ENCODE measurements around the gene CHRNA10. TPM values are rescaled to one million over a fixed set of nuclear protein-coding genes. Genes with fewer than 3 reads are reported as not detected.

Gene CHRNA10
- total and polyA plus RNA-seq, 4 donors: 0.10 to 1.7 (median 0.36) TPM

DNA sequence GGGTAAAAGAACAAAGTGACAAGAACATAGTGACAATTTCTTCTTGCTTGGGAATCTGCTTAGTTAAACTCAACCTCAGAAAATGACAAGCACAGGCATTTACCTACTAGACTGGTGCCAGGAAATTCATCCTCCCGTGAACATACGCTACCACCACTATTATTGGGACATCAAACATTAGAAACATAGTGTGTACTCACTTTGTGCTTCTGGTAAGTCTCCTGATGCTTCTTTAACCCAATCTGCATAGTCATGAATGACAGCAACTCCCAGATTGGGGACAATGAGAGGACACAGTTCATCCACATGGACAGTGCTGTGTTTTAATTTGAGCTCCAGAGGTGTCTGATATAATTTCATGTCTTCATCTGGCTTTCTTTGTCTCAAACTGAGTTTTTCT is 29.2 kb upstream of the CHRNA10 start (continued):
- TF ChIP-seq FOXA2 (IDR thresholded peaks at IDR 0.05) (no peak), RXRA (IDR thresholded peaks at IDR 0.05) (no peak)

DNA sequence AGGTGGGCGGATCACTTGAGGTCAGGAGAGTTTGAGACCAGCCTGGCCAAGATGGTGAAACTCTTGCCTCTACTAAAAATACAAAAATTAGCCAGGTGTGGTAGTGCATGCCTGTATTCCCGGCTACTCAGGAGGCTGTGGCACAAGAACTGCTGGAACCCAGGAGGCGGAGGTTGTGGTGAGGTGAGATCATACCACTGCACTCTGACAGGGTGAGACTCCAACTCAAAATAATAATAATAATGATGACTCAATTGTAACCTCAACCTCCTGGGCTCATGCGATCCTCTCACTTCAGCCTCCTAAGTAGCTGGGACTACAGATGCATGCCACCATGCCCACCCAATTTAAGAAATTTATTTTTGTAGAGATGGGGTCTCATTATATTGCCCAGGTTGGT is 15.6 kb upstream of the CHRNA10 start:
- no peak for DNase-seq (ENCODE audit: low spot score)
- Histone ChIP-seq H3K27ac (ENCODE audit: low read depth in 1 of 2, low read length in 2 of 2) (no peak overlapping the region), H3K4me1 (ENCODE audit: control insufficient read depth in 4 of 4, insufficient read depth in 4 of 4, low read length in 3 of 4) (peaks cover 0 to 5% (median 0%) of the 10 kb centered on the region in 4 donors), H3K9me3 (ENCODE audit: control insufficient read depth in 4 of 4, low read length in 3 of 4) (no peaks in the 10 kb centered on the region), H3K36me3 (ENCODE audit: control insufficient read depth in 4 of 4, insufficient read depth in 3 of 4, low read depth in 1 of 4, low read length in 3 of 4) (peaks cover 12 to 64% (median 45%) of the 10 kb centered on the region in 4 donors), H3K4me3 (ENCODE audit: low read depth in 1 of 3, low read length in 3 of 3) (no peak overlapping the region), H3K27me3 (ENCODE audit: control insufficient read depth in 4 of 4, insufficient read depth in 4 of 4, low read length in 3 of 4) (no peaks in the 10 kb centered on the region), H3K9ac (ENCODE audit: low read depth in 1 of 2, low read length in 2 of 2) (no peak overlapping the region)
- WGBS: 95% methylated on average over 4 of the region's 4 CpGs
- TF ChIP-seq, protein P1, sequence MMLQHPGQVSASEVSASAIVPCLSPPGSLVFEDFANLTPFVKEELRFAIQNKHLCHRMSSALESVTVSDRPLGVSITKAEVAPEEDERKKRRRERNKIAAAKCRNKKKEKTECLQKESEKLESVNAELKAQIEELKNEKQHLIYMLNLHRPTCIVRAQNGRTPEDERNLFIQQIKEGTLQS (IDR thresholded peaks at IDR 0.05): no peak
- TF ChIP-seq GABPA (IDR thresholded peaks at IDR 0.05 in 1 of 2, conservative IDR thresholded peaks at IDR 0.05 in 1 of 2) (no peak), HNF4A (conservative IDR thresholded peaks at IDR 0.05) (no peak), HNF4G (IDR thresholded peaks at IDR 0.05) (no peak), TAF1 (conservative IDR thresholded peaks at IDR 0.05) (no peak)
- TF ChIP-seq, protein P2, sequence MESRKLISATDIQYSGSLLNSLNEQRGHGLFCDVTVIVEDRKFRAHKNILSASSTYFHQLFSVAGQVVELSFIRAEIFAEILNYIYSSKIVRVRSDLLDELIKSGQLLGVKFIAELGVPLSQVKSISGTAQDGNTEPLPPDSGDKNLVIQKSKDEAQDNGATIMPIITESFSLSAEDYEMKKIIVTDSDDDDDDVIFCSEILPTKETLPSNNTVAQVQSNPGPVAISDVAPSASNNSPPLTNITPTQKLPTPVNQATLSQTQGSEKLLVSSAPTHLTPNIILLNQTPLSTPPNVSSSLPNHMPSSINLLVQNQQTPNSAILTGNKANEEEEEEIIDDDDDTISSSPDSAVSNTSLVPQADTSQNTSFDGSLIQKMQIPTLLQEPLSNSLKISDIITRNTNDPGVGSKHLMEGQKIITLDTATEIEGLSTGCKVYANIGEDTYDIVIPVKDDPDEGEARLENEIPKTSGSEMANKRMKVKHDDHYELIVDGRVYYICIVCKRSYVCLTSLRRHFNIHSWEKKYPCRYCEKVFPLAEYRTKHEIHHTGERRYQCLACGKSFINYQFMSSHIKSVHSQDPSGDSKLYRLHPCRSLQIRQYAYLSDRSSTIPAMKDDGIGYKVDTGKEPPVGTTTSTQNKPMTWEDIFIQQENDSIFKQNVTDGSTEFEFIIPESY (IDR thresholded peaks at IDR 0.05): no peak
- TF ChIP-seq, protein P3, sequence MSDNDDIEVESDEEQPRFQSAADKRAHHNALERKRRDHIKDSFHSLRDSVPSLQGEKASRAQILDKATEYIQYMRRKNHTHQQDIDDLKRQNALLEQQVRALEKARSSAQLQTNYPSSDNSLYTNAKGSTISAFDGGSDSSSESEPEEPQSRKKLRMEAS (IDR thresholded peaks at IDR 0.05): no peak

DNA sequence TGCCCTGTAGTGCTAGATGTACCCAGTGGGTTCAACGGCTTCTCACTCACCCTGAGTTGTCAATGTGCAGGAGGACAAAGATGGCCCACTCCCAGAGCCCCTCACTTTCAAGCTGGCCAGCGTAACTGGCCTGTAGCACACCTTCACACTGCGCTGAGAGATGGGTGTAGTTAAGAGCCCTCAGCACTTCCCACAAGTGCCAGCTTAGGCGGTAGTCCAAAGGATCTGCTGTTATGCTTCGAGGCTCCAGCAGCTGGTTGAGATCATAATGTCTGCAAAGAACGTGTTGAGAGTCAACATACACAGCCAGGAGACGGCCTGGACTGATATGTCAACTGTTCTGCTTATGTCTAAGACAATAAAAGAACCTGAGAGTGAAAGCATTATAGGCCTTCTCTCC is 14.7 kb upstream of the CHRNA10 start:
- Histone ChIP-seq H3K4me3 (ENCODE audit: low read depth in 1 of 3, low read length in 3 of 3) (no peak overlapping the region), H3K27me3 (ENCODE audit: control insufficient read depth in 4 of 4, insufficient read depth in 4 of 4, low read length in 3 of 4) (no peaks in the 10 kb centered on the region), H3K9me3 (ENCODE audit: control insufficient read depth in 4 of 4, low read length in 3 of 4) (no peaks in the 10 kb centered on the region), H3K9ac (ENCODE audit: low read depth in 1 of 2, low read length in 2 of 2) (no peak overlapping the region), H3K27ac (ENCODE audit: low read depth in 1 of 2, low read length in 2 of 2) (no peak overlapping the region), H3K36me3 (ENCODE audit: control insufficient read depth in 4 of 4, insufficient read depth in 3 of 4, low read depth in 1 of 4, low read length in 3 of 4) (peaks cover 14 to 68% (median 42%) of the 10 kb centered on the region in 4 donors), H3K4me1 (ENCODE audit: control insufficient read depth in 4 of 4, insufficient read depth in 4 of 4, low read length in 3 of 4) (peaks cover 0 to 5% (median 0%) of the 10 kb centered on the region in 4 donors)
- no peak for TF ChIP-seq SP1 (IDR thresholded peaks at IDR 0.05)
- no peak for TF ChIP-seq TAF1 (conservative IDR thresholded peaks at IDR 0.05)
- TF ChIP-seq GABPA (IDR thresholded peaks at IDR 0.05 in 1 of 2, conservative IDR thresholded peaks at IDR 0.05 in 1 of 2): no peak
- TF ChIP-seq HNF4A (conservative IDR thresholded peaks at IDR 0.05): no peak
- no peak for TF ChIP-seq JUND (IDR thresholded peaks at IDR 0.05)
- TF ChIP-seq RAD21 (IDR thresholded peaks at IDR 0.05): no peak
- TF ChIP-seq, protein P2 (IDR thresholded peaks at IDR 0.05): no peak
- TF ChIP-seq FOXA1 (IDR thresholded peaks at IDR 0.05): no peak
- TF ChIP-seq HNF4G (IDR thresholded peaks at IDR 0.05): no peak
- no peak for TF ChIP-seq YY1 (IDR thresholded peaks at IDR 0.05)
- TF ChIP-seq NR2F2 (IDR thresholded peaks at IDR 0.05): no peak
- TF ChIP-seq EGR1 (IDR thresholded peaks at IDR 0.05; ENCODE audit: low read depth in 2 of 2): no peak
- WGBS: 90% methylated on average over 7 of the region's 7 CpGs
- DNase-seq (ENCODE audit: low spot score): no peak

Data from liver (tissue), 9 donors.